Trophoblast cell (in vitro differentiated cells and primary cell): ENCODE data around the gene MGAT3.
A peak's percentile ranks its signal among the peaks of the same experiment; 100 is the strongest.

ENCODE experiments used
- DNase-seq, 2 donors: peaks; one replicate each; pipeline ENCODE4 v3.0.0-alpha.2; 2016
- H2AFZ ChIP-seq: 2 replicates; pipeline ENCODE4 v1.6.1; 2013; ENCODE audit warnings: low read length, moderate library complexity, mild to moderate bottlenecking; ENCODE audit not compliant: insufficient read depth, poor library complexity
- H2AK5ac ChIP-seq: 2 replicates; pipeline ENCODE4 v1.6.1; 2013; ENCODE audit warnings: mild to moderate bottlenecking, low read length
- H2BK120ac ChIP-seq: 2 replicates; pipeline ENCODE4 v1.6.1; 2013; ENCODE audit warnings: low read length, mild to moderate bottlenecking, moderate library complexity; ENCODE audit not compliant: insufficient read depth, poor library complexity
- H2BK12ac ChIP-seq: 2 replicates; pipeline ENCODE4 v1.6.1; 2013; ENCODE audit warnings: mild to moderate bottlenecking, low read length, moderate library complexity
- H2BK5ac ChIP-seq: 2 replicates; pipeline ENCODE4 v1.6.1; 2013; ENCODE audit warnings: low read length, low read depth, moderate library complexity, mild to moderate bottlenecking; ENCODE audit not compliant: poor library complexity
- H3K14ac ChIP-seq: 2 replicates; pipeline ENCODE4 v1.6.1; 2013; ENCODE audit warnings: mild to moderate bottlenecking, low read length
- H3K18ac ChIP-seq: 2 replicates; pipeline ENCODE4 v1.6.1; 2013; ENCODE audit warnings: mild to moderate bottlenecking, low read length
- H3K23ac ChIP-seq: 2 replicates; pipeline ENCODE4 v1.6.1; 2013; ENCODE audit warnings: low read length
- H3K27ac ChIP-seq: 2 replicates; pipeline ENCODE4 v1.5.1; 2013; ENCODE audit warnings: low read depth, mild to moderate bottlenecking, inconsistent platforms, low read length, moderate library complexity
- H3K27me3 ChIP-seq: 2 replicates; pipeline ENCODE4 v1.6.1; 2013; ENCODE audit warnings: inconsistent platforms, mild to moderate bottlenecking, low read length, moderate library complexity; ENCODE audit not compliant: insufficient read depth
- H3K36me3 ChIP-seq, 2 experiments: 1 replicate in 1 of 2; 2 replicates in 1 of 2; pipeline ENCODE4 v1.6.1; 2013; ENCODE audit warnings: low read length in 2 of 2, mild to moderate bottlenecking in 2 of 2, moderate library complexity in 1 of 2; ENCODE audit not compliant: insufficient read depth in 2 of 2, control insufficient read depth in 1 of 2
- H3K4ac ChIP-seq: 2 replicates; pipeline ENCODE4 v1.6.1; 2013; ENCODE audit warnings: low read depth, mild to moderate bottlenecking, low read length, moderate library complexity
- H3K4me1 ChIP-seq, 2 experiments: 1 replicate in 1 of 2; 2 replicates in 1 of 2; pipeline ENCODE4 v1.6.1; 2013; ENCODE audit warnings: low read length in 2 of 2, mild to moderate bottlenecking in 2 of 2, moderate library complexity in 1 of 2; ENCODE audit not compliant: insufficient read depth in 2 of 2, control insufficient read depth in 1 of 2
- H3K4me2 ChIP-seq: 2 replicates; pipeline ENCODE4 v1.6.1; 2013; ENCODE audit warnings: inconsistent platforms, mild to moderate bottlenecking, low read length, moderate library complexity
- H3K4me3 ChIP-seq: 2 replicates; pipeline ENCODE4 v1.5.1; 2013; ENCODE audit warnings: mild to moderate bottlenecking, low read depth, low read length, inconsistent platforms
- H3K79me1 ChIP-seq: one replicate; pipeline ENCODE4 v1.6.1; 2013; ENCODE audit warnings: low read length
- H3K79me2 ChIP-seq: 2 replicates; pipeline ENCODE4 v1.6.1; 2013; ENCODE audit warnings: low read length, mild to moderate bottlenecking; ENCODE audit not compliant: control insufficient read depth, insufficient read depth, poor library complexity
- H3K9ac ChIP-seq: 2 replicates; pipeline ENCODE4 v1.6.1; 2013; ENCODE audit warnings: mild to moderate bottlenecking, low read length
- H3K9me3 ChIP-seq: 2 replicates; pipeline ENCODE4 v1.6.1; 2013; ENCODE audit warnings: low read depth, mild to moderate bottlenecking, control low read depth, inconsistent platforms, low read length; ENCODE audit not compliant: insufficient read depth
- H4K12ac ChIP-seq: 2 replicates; pipeline ENCODE4 v1.6.1; 2013; ENCODE audit warnings: low read depth, mild to moderate bottlenecking, low read length, moderate library complexity
- H4K8ac ChIP-seq: 2 replicates; pipeline ENCODE4 v1.6.1; 2013; ENCODE audit warnings: low read depth, mild to moderate bottlenecking, low read length, moderate library complexity
- H4K91ac ChIP-seq: one replicate; pipeline ENCODE4 v1.6.1; 2013; ENCODE audit warnings: low read depth, mild to moderate bottlenecking, low read length, moderate library complexity
- WGBS: extraction: QIAGEN DNeasy Blood & Tissue Kit; methylation state at CpG from one replicate; pipeline ENCODE4 v1.1.7; 2013; ENCODE audit warnings: missing lambda C conversion rate; ENCODE audit not compliant: insufficient read length, insufficient coverage; ENCODE audit errors: extremely low coverage; 5-methylcytosine and 5-hydroxymethylcytosine counted together

The MGAT3 gene

GRCh38 chr22:39501644-39502108 lies 44.9 kb downstream of the MGAT3 start:
- H2BK120ac ChIP-seq: peak overlapping the region; percentile 85
- no peak overlapping the region for H3K23ac ChIP-seq
- peaks cover 1% of the 10 kb centered on the region for H3K9me3 ChIP-seq
- peak overlapping the region; percentile 56 for H2AK5ac ChIP-seq
- peak overlapping the region; percentile 15 for H3K9ac ChIP-seq
- peak overlapping the region; percentile 91 for H3K18ac ChIP-seq
- H3K4me1 ChIP-seq: peaks cover 8 to 9% of the 10 kb centered on the region in 2 experiments
- H3K4me3 ChIP-seq: peak overlapping the region; percentile 66
- H3K79me1 ChIP-seq: peaks cover 8% of the 10 kb centered on the region
- no peak overlapping the region for H3K27ac ChIP-seq
- no peak for DNase-seq
- H3K4me2 ChIP-seq: peak overlapping the region; percentile 69
- peak overlapping the region; percentile 95 for H2AFZ ChIP-seq
- no peaks in the 10 kb centered on the region for H3K27me3 ChIP-seq
- H3K79me2 ChIP-seq: peaks cover 11% of the 10 kb centered on the region
- peaks cover 22 to 23% of the 10 kb centered on the region in 2 experiments for H3K36me3 ChIP-seq
- peak overlapping the region; percentile 50 for H2BK5ac ChIP-seq
- H3K14ac ChIP-seq: peak overlapping the region; percentile 93
- peak overlapping the region; percentile 75 for H3K4ac ChIP-seq
- peak overlapping the region; percentile 99 for H4K8ac ChIP-seq
- no CpG with 5 or more reads among the region's 13 CpGs for WGBS
- peak overlapping the region; percentile 71 for H2BK12ac ChIP-seq
- peak overlapping the region; percentile 84 for H4K12ac ChIP-seq
- H4K91ac ChIP-seq: peak overlapping the region; percentile 84

DNA sequence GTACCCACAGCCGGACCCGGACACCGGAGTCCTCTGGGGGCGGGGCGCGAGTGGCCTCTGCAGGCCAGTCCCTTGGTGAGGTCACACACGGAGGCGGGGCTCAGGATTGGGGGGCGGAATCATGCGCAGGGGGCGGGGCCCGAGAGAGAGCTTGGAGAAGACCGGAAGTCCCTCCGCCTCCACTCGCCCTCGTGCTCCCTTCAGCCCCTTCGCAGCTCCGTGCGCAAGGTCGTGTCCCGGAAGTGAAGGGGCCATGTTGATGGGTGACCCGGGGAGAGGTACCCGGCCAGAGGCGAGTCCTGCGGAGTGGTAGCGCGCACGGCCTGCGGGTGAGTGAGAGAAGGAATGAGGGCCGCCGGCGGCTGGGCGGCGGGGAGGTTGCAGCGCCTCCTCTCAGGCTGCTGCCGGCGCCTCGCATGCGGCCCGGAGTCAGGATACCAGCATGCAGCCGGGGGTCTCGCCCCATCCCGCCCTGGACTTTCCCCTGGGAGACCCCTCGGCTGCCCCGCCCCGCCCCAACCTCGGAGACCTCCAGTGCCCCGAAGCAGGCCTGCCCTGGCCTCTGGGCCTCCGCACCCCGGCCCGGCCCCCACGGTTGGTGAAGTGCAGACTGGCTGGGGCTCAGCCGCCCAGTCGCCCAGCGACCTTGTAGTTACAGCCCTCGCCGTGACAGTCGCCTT lies 45.4 kb downstream of the MGAT3 start, which contains the start of gene MIEF1:
TSS of gene MIEF1 (plus strand) at position 182 of the 680 bp plus-strand sequence. CDS start 9,005 bp downstream, outside the sequence.
- Histone ChIP-seq H2AFZ (peak within 1 kb of the TSS; percentile 95), H2BK5ac (peak within 1 kb of the TSS; percentile 50), H3K18ac (peak within 1 kb of the TSS; percentile 91), H4K12ac (peak within 1 kb of the TSS; percentile 84), H3K23ac (no peak within 1 kb of the TSS), H3K4me3 (peak within 1 kb of the TSS; percentile 96), H3K4me2 (peak within 1 kb of the TSS; percentile 83), H3K36me3 (peaks cover 26 to 27% of the 10 kb centered on the region in 2 experiments), H3K14ac (peak within 1 kb of the TSS; percentile 93), H3K79me1 (peaks cover 8% of the 10 kb centered on the region), H2BK120ac (peak within 1 kb of the TSS; percentile 85), H2AK5ac (peak within 1 kb of the TSS; percentile 69), H3K9ac (peak within 1 kb of the TSS; percentile 87), H2BK12ac (peak within 1 kb of the TSS; percentile 71), H3K27ac (peak within 1 kb of the TSS; percentile 40), H3K4ac (peak within 1 kb of the TSS; percentile 97), H4K91ac (peak within 1 kb of the TSS; percentile 84), H3K79me2 (peaks cover 11% of the 10 kb centered on the region), H3K27me3 (no peaks in the 10 kb centered on the region), H4K8ac (peak within 1 kb of the TSS; percentile 99), H3K4me1 (peaks cover 8 to 9% of the 10 kb centered on the region in 2 experiments), H3K9me3 (peaks cover 1% of the 10 kb centered on the region)
- WGBS: no CpG with 5 or more reads among the region's 58 CpGs
- DNase-seq: peak; percentile 94 to 96

- H3K79me1 ChIP-seq: peaks cover 8% of the 10 kb centered on the region
- peak overlapping the region; percentile 97 for H3K4ac ChIP-seq
- WGBS: no CpG with 5 or more reads among the region's 18 CpGs
- H2BK12ac ChIP-seq: no peak overlapping the region
- peaks cover 1% of the 10 kb centered on the region for H3K9me3 ChIP-seq
- peak overlapping the region; percentile 83 for H3K4me2 ChIP-seq
- H3K18ac ChIP-seq: peak overlapping the region; percentile 41
- H4K91ac ChIP-seq: peak overlapping the region; percentile 79
- peak overlapping the region; percentile 53 for H2AFZ ChIP-seq
- H3K23ac ChIP-seq: no peak overlapping the region
- H4K12ac ChIP-seq: peak overlapping the region; percentile 49
- H4K8ac ChIP-seq: peak overlapping the region; percentile 88
- peaks cover 11% of the 10 kb centered on the region for H3K79me2 ChIP-seq
- peak in 1 of 2 donors; percentile 25 for DNase-seq
- peak overlapping the region; percentile 96 for H3K4me3 ChIP-seq
- peak overlapping the region; percentile 80 for H3K14ac ChIP-seq
- peak overlapping the region; percentile 69 for H2AK5ac ChIP-seq
- H3K9ac ChIP-seq: peak overlapping the region; percentile 87
- H3K27me3 ChIP-seq: no peaks in the 10 kb centered on the region
- no peak overlapping the region for H2BK120ac ChIP-seq
- H3K36me3 ChIP-seq: peaks cover 29 to 30% of the 10 kb centered on the region in 2 experiments
- H2BK5ac ChIP-seq: no peak overlapping the region
- peaks cover 8 to 9% of the 10 kb centered on the region in 2 experiments for H3K4me1 ChIP-seq
- peak overlapping the region; percentile 40 for H3K27ac ChIP-seq
These were observed 46.1 kb downstream of the MGAT3 start for GRCh38 chr22:39502789-39503409.

DNA sequence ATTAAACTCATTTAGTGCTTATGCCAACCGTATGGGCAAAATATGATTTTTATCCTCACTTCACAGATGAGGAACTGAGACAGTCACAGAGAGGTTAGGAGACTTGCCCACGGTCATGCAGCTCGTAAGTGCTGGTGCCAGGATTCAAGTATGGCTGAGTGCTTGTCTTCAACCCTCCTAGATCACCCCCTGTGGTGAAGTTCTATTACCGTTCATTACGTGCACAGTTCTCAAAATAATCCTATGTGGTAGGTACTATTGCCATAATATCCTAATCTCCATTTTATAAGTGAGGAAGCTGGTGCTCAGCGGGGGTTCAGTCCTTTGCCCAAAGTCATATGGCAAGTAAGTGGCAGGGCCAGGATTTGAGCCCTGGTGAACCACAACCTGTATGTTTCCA lies 46.8 kb downstream of the MGAT3 start:
- no peaks in the 10 kb centered on the region for H3K27me3 ChIP-seq
- H3K4ac ChIP-seq: no peak overlapping the region
- no peak overlapping the region for H2BK12ac ChIP-seq
- peaks cover 1% of the 10 kb centered on the region for H3K9me3 ChIP-seq
- no peak overlapping the region for H3K23ac ChIP-seq
- DNase-seq: no peak
- no peak overlapping the region for H2BK5ac ChIP-seq
- no peak overlapping the region for H3K4me2 ChIP-seq
- H3K79me1 ChIP-seq: peaks cover 8% of the 10 kb centered on the region
- peaks cover 32 to 37% of the 10 kb centered on the region in 2 experiments for H3K36me3 ChIP-seq
- H2BK120ac ChIP-seq: no peak overlapping the region
- H4K91ac ChIP-seq: no peak overlapping the region
- H4K8ac ChIP-seq: no peak overlapping the region
- no peak overlapping the region for H3K9ac ChIP-seq
- no peak overlapping the region for H3K18ac ChIP-seq
- H3K4me1 ChIP-seq: peaks cover 8 to 9% of the 10 kb centered on the region in 2 experiments
- H3K79me2 ChIP-seq: peaks cover 11% of the 10 kb centered on the region
- no peak overlapping the region for H3K14ac ChIP-seq
- no peak overlapping the region for H4K12ac ChIP-seq
- H3K4me3 ChIP-seq: no peak overlapping the region
- no peak overlapping the region for H3K27ac ChIP-seq
- no peak overlapping the region for H2AK5ac ChIP-seq
- H2AFZ ChIP-seq: no peak overlapping the region
- no CpG with 5 or more reads among the region's 6 CpGs for WGBS
